GM12865 (cell line): ENCODE data around the gene SCAPER.

Experiments used
- DNase-seq: peaks from one replicate; pipeline ENCODE4 v3.0.0; 2010; ENCODE audit warnings: low read depth
- H3K4me3 ChIP-seq: 2 replicates; pipeline ENCODE4 v1.5.1; 2011; ENCODE audit warnings: mild to moderate bottlenecking, low read depth, low read length, control low read depth
- TF ChIP-seq, protein P1 (sequence below): IDR thresholded peaks from 2 replicates; pipeline ENCODE4 v1.5.1; 2011; ENCODE audit warnings: low read length, control low read depth, low read depth, inconsistent platforms; ENCODE audit not compliant: insufficient read depth; ENCODE audit errors: missing control alignments

The SCAPER gene

DNA sequence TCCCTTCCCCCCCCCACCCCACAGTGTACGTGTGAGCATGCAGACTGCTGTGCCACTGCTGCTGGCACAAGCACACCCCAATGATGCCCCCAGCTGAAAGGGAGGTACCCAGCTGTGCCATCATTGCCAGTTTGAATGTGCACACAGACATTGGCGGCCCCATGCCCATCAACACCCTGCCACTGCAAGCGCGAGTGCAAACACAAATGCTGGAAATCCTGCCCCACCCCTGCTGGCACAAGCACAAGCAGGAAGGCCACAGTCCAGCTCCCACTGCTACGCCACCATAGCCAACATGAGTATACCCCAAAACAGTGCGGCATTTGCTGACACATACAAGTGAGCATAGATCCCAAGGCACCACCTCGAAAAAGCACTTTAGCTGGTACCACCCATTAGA lies 222.9 kb downstream of the SCAPER start:
- DNase-seq = no peak
- no peak overlapping the region for H3K4me3 ChIP-seq
- TF ChIP-seq, protein P1, sequence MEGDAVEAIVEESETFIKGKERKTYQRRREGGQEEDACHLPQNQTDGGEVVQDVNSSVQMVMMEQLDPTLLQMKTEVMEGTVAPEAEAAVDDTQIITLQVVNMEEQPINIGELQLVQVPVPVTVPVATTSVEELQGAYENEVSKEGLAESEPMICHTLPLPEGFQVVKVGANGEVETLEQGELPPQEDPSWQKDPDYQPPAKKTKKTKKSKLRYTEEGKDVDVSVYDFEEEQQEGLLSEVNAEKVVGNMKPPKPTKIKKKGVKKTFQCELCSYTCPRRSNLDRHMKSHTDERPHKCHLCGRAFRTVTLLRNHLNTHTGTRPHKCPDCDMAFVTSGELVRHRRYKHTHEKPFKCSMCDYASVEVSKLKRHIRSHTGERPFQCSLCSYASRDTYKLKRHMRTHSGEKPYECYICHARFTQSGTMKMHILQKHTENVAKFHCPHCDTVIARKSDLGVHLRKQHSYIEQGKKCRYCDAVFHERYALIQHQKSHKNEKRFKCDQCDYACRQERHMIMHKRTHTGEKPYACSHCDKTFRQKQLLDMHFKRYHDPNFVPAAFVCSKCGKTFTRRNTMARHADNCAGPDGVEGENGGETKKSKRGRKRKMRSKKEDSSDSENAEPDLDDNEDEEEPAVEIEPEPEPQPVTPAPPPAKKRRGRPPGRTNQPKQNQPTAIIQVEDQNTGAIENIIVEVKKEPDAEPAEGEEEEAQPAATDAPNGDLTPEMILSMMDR = no peak

DNA sequence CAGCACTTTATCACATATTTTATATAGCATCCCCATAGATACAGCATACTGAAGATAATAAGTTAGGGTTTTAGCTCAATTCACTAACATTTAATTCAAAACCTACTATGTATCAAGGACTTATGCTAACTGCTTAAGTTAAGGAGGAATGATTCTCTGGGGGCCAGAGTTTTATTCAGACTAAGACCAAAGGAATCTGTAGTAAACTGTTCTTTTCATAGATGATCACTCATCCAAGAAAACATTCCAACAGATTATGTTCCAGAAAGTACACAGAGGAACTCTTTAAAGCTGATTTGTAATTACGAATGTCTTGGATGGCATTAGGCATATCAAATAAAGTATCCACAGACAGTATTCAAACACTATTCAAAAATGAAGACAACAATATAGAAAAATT lies 226.4 kb downstream of the SCAPER start:
- TF ChIP-seq, protein P1 = no peak
- H3K4me3 ChIP-seq = no peak overlapping the region
- DNase-seq = no peak

DNA sequence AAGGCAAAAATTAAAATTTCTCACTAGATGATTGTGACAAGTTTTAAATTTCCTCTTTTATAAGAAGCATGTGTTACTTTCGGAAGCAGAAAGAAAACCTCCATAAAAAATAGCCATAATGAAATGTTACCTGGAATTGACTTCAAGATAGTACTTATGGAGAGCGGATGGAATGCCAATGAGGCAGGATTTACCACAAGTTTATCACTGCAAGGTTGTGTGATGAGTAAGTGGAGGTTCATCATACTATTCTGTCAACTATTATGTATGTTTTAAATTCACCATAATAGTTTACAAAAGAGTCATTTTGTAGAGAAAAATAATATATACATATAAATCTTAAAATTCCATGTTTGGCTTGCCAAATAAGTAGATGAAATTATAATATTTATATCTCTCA lies 230.3 kb downstream of the SCAPER start:
- no peak overlapping the region for H3K4me3 ChIP-seq
- TF ChIP-seq, protein P1 = no peak
- DNase-seq = no peak

DNA sequence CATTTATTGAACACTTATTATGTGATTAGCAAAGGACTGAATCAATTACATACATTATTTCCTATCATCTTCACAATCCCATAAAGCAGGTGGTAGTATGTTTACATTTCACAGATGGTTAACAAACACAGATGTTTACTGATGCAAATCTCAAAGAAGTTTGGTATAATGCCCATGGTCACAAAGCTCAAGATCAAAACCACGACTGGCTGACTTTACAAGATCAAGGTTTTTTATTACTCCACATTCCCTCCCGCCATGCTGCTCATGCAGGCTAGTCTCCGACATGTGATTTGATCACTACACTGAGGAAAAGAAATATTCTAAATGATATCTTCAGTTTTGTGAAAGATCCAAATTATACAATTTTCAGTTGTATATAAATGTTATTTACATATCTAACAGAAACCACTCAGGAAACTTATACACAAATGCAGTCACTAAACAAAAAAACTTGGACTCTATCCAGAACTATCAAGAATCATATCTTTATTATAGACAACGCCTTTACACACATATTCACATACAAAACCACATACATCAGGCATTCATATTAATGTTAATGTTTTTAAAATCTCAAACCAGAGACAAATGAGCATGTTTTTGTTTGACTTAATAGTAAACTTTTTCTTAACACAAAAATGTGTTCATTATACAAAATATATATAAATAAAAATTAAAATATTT lies 235.5 kb downstream of the SCAPER start:
- H3K4me3 ChIP-seq = no peak overlapping the region
- TF ChIP-seq, protein P1 = no peak
- DNase-seq = no peak

DNA sequence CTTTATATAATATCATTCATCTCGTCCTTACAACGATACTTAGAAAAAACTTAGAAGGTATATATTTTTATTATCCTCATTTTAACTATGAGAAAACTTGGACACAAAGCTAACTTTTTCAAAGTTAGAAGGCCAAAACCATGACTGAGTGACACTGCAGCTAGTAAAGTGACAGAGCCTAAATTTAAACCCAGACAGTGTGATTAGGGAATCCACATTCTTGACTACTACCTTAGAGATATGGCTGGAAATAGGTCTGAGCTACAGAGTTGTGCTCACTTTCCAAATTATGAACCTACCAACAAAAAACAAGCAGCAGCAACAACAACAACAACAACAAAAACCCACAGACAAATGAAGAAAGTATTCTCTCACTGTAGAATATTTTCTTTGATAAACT lies 236.2 kb downstream of the SCAPER start:
- no peak for DNase-seq
- TF ChIP-seq, protein P1 = no peak
- no peak overlapping the region for H3K4me3 ChIP-seq

DNA sequence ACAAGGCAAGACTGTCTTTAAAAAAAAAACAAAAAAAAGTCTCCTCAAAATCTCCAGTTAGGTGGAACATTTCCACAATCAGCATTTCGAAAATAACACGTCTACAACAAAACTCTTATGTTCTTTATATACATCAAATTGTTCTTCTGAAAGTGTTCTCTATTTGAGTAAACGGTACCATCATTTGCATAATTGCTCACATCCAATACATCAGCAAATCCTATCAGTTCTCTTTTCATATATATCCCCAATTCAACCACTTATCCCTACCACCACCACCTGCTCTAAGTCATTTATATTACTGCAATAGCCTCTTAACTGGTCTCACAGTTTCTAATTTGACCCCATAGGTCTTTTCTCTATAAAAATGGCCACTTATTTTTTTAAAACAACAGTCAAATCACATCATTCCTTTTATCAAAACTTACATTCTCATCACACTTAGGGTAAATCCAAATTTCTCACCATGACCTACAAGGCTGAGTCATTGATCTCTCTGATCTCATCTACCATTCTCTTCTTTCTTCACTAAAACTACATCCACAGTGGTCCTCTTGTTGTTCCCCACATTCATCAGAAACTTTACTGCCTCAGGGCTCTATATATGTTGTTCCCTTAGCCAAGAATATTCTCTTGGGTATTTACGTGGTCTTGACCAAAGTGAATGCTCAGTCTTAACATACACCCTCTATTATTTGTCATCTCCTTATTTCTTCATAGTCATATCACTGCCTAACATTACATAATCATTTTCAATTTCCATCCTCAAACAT lies 237.0 kb downstream of the SCAPER start:
- DNase-seq = peak; percentile 5
- H3K4me3 ChIP-seq = no peak overlapping the region
- TF ChIP-seq, protein P1 = no peak
